ENCODE results near the gene WRNIP1.

Gene WRNIP1

GRCh38 chr6:2768696-2769095 is 3.5 kb downstream of the WRNIP1 start:
- DNase-seq (ENCODE audit: low spot score) = no peak
- TF ChIP-seq, protein P1, sequence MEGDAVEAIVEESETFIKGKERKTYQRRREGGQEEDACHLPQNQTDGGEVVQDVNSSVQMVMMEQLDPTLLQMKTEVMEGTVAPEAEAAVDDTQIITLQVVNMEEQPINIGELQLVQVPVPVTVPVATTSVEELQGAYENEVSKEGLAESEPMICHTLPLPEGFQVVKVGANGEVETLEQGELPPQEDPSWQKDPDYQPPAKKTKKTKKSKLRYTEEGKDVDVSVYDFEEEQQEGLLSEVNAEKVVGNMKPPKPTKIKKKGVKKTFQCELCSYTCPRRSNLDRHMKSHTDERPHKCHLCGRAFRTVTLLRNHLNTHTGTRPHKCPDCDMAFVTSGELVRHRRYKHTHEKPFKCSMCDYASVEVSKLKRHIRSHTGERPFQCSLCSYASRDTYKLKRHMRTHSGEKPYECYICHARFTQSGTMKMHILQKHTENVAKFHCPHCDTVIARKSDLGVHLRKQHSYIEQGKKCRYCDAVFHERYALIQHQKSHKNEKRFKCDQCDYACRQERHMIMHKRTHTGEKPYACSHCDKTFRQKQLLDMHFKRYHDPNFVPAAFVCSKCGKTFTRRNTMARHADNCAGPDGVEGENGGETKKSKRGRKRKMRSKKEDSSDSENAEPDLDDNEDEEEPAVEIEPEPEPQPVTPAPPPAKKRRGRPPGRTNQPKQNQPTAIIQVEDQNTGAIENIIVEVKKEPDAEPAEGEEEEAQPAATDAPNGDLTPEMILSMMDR (IDR thresholded peaks at IDR 0.05; ENCODE audit: extremely low read depth, missing control alignments) = no peak

DNA sequence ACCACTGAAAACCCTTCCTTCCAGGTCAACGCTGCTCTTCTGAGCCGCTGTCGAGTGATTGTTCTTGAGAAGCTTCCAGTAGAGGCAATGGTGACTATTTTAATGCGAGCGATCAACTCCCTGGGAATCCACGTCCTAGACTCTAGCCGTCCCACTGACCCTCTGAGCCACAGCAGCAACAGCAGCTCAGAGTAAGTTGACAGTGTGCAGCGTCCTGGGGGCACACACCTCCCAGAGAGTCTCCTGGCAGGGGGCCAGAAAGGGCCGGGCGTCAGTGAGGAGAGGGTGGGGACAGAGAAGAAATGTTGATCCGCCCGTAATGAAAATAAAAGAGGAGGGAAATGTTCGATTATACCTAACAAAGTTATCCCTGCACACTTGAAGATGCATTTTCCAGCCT is 5.0 kb downstream of the WRNIP1 start:
- no peak for DNase-seq (ENCODE audit: low spot score)
- TF ChIP-seq, protein P1 (IDR thresholded peaks at IDR 0.05; ENCODE audit: extremely low read depth, missing control alignments) = no peak

DNA sequence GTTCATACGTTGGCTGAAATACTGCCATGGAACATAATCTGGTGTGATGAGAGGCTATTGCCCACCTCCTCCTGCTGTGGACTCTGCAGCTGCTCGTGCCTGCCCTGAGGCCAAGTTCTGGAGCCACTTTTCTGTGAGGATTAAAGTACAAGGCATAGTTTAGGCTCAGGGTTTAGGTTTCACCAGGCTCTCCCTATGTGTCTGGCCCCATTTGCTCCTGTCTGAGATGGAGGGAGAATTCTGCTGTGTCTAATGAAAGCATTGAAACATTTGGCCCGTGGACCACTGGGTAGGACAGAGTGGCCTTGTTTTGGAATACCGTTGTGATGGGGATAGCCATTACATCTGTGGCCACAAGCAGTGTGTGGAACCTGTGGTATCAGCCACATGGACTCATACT is 5.9 kb downstream of the WRNIP1 start:
- no peak for DNase-seq (ENCODE audit: low spot score)
- TF ChIP-seq, protein P1 (IDR thresholded peaks at IDR 0.05; ENCODE audit: extremely low read depth, missing control alignments) = no peak

- TF ChIP-seq, protein P1 (IDR thresholded peaks at IDR 0.05; ENCODE audit: extremely low read depth, missing control alignments) = no peak
- DNase-seq (ENCODE audit: low spot score) = no peak
Observed at GRCh38 chr6:2772840-2773239, 7.6 kb downstream of the WRNIP1 start.

DNA sequence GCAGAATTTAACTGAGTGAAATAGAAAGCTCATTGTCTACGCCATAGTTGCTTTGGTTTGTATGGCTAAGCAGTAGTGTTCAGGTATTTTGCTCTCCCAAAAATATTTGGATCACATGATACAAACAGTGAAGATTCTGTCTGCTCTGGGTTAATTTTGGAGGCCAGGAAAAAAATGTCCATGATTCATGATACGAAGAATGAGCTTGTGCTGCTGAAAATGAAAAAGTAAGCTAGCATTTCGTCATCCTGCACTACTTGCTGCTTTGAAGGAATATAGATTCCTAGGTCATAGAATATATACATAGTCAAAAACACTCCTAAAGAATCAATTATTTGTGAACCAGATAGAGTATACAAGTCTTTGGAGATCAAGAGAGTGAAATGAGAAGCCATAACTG is 8.3 kb downstream of the WRNIP1 start:
- DNase-seq (ENCODE audit: low spot score) = no peak
- TF ChIP-seq, protein P1 (IDR thresholded peaks at IDR 0.05; ENCODE audit: extremely low read depth, missing control alignments) = no peak

GRCh38 chr6:2775003-2775402 is 9.8 kb downstream of the WRNIP1 start:
- TF ChIP-seq, protein P1 (IDR thresholded peaks at IDR 0.05; ENCODE audit: extremely low read depth, missing control alignments) = no peak
- DNase-seq (ENCODE audit: low spot score) = no peak

DNA sequence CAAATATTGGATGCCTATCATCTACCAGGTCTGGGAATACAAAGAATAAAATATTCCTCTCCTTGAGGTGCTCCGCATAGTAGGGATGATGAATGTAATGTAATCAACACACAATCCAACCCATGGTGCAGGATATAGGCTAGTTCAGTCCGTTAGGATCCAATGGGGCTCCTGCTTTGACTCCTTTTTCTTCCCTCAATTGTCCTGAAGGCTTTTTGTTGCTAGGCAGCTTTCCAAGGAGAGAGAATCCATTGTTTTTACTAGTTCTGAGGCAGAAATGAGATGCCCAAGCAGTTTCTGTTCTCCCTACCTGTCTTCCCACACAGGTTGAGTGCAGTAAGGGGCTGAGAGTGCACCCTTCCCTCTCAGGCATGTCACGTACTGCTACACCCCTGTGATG is 12.1 kb downstream of the WRNIP1 start:
- DNase-seq (ENCODE audit: low spot score) = no peak
- TF ChIP-seq, protein P1 (IDR thresholded peaks at IDR 0.05; ENCODE audit: extremely low read depth, missing control alignments) = no peak

Data from GM20000 (cell line).